GM10248 (cell line): Measurements from ENCODE around the gene UNC45B.
"Not testable (repeated sequence)": the region's sequence is repeated elsewhere in the genome, so short reads cannot be mapped to it uniquely, and the experiment has no call there.

Experiments
- CTCF ChIA-PET: fragments of 300-600 bp; sonication (Branson Sonifier 250); formaldehyde crosslinking; extraction: SDS; loops from one replicate; lab custom pipeline; 2021; ENCODE audit warnings: antibody characterized with exemption; lab: Yijun Ruan, JAX
- POLR2A ChIA-PET: fragments of 350-650 bp; sonication (Branson Sonifier 250); formaldehyde crosslinking; extraction: SDS; loops from one replicate; lab custom pipeline; 2020; ENCODE audit warnings: antibody characterized with exemption; lab: Yijun Ruan, JAX
- DNase-seq: peaks from one replicate; pipeline ENCODE4 v3.0.0; 2012; ENCODE audit errors: extremely low spot score
- CTCF ChIP-seq: IDR thresholded peaks from 2 replicates; pipeline ENCODE4 v1.5.1; 2012; ENCODE audit warnings: mild to moderate bottlenecking, low read depth; ENCODE audit errors: extremely low read depth, missing control alignments, control extremely low read depth

The UNC45B gene

GRCh38 chr17:35149941-35150340 is 2.3 kb downstream of the UNC45B start:
- no peak for TF ChIP-seq CTCF
- POLR2A ChIA-PET = no interaction called here
- DNase-seq = no peak
- CTCF ChIA-PET = interaction anchor here (0.8 to 1.7 kb wide), 2 partner anchors 31 to 36 kb away, joined by 3 read pairs; no protein-coding TSS in a partner anchor

- POLR2A ChIA-PET, DNase-seq, CTCF ChIA-PET: not testable (repeated sequence)
Observed at GRCh38 chr17:35151080-35151479, 3.5 kb downstream of the UNC45B start.

- POLR2A ChIA-PET = no interaction called here
- no peak for DNase-seq
Observed at GRCh38 chr17:35152421-35153140, 5.0 kb downstream of the UNC45B start.

GRCh38 chr17:35154196-35155165 is 6.9 kb downstream of the UNC45B start:
- ChIA-PET CTCF (interaction anchor here (1.0 kb wide), 1 partner anchor 11 kb away, joined by 3 read pairs; no protein-coding TSS in a partner anchor), POLR2A (no interaction called here)
- DNase-seq = no peak
- no peak for TF ChIP-seq CTCF

More at GRCh38 chr17:35152421-35153140, 5.0 kb downstream of the UNC45B start:
- no peak for TF ChIP-seq CTCF
- CTCF ChIA-PET = interaction anchor here (1.2 kb wide), 1 partner anchor 11 kb away, joined by 3 read pairs; no protein-coding TSS in a partner anchor

- DNase-seq = no peak
- POLR2A ChIA-PET = no interaction called here
- TF ChIP-seq CTCF = no peak
- CTCF ChIA-PET = no interaction called here
Observed at GRCh38 chr17:35155246-35155645, 7.6 kb downstream of the UNC45B start.

- DNase-seq = no peak
- TF ChIP-seq CTCF = no peak
- POLR2A ChIA-PET = no interaction called here
- CTCF ChIA-PET = interaction anchor here (1.0 kb wide), 1 partner anchor 9 kb away, joined by 3 read pairs; no protein-coding TSS in a partner anchor
Observed at GRCh38 chr17:35159940-35160339, 12.3 kb downstream of the UNC45B start.
